HG03442 (cell line): ENCODE data around the gene METTL26.

ENCODE experiments used
- ATAC-seq: cut with Tn5 transposase; IDR thresholded peaks from one replicate; pipeline ENCODE4 v1.9.1; 2021; ENCODE audit warnings: mild to moderate bottlenecking, moderate library complexity; ENCODE audit not compliant: unreplicated experiment

The METTL26 gene

DNA sequence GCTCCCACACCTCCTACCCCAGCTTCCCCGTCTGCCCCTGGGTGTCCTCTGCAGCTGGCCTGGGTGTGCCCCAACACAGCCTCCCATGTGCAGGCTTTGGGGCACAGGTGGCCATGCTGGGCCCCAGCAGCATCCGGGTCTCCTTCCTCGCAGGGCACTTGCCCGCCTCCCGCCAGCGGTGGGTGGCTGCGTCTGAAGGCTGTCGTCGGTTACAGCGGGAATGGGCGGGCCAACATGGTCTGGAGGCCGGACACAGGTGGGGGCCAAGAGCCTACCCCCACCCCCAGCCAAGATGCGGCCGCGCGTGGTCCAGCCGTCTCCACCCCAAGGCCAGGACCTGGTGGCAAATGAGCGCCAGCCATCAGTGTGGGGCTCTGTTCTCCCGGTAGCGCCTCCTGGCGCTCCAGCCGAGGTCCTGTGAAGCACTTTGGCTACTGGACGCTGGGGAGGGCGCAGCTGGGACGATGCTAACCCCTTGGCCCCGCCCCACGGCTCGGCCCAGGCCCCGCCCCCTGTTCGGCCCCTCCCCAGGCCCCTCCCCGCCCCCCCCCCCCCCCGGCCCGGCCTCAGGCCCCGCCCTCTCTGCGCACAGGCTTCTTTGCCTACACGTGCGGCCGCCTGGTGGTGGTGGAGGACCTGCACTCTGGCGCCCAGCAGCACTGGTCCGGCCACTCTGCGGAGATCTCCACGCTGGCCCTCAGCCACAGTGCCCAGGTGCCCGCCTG, 24.5 kb upstream of the METTL26 start:
- no peak for ATAC-seq

DNA sequence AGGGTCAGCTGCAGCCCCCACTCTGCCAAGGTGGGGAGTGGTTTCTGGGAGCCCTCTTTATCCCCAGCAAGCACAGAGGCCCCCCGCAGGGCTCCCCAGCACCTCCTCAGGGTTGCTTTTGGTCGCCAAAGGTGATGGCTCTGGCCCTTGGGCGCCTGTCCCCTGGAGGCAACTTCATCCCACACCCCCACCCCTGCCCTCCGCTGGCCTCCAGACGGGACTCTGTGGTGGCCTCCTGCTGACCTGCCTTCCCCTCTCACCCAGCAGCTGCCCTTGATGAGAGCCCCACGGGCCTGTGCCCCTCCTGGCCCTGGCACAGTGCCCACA, 24.0 kb upstream of the METTL26 start:
- ATAC-seq, result no peak

DNA sequence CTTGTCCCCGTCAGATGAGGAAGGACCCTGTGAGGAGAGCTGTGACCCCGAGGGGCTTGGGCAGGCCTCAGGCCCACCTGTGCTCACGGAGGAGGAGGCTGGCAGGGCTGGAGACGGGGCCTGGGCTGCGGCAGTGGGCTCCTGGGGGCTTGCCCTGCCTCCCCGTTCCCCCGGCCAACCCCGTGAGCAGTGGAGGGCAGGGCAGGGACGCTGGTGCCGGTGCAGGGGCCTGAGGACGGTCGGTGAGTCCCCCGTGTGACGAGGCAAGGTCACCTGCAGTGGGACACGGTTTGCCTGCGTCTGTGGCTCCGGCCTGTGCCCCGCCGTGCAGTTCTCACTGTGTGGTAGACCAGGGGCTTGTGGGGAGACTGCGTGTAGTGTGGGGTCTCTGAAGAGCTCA, 23.5 kb upstream of the METTL26 start:
- no peak for ATAC-seq

- no peak for ATAC-seq
Measured at GRCh38 chr16:658679-659571, 22.8 kb upstream of the METTL26 start.

DNA sequence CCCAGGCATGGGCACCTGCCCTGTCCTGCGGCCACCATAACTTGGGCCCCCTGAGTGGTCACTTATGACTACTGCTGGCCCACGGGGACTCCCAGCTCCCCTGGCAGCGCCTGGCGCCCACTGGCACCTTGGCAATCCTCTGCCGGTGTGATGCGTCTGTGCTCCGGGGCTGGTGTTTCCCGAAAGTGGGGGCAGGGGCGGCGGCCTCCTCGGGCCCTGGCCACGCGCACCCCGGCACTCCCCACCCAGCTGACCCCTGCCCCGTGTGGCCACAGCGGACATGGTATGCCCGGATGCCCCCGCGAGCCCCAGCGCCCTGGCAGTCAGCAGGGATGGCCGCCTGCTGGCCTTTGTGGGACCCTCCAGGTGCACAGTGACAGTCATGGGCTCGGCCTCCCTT, 21.4 kb upstream of the METTL26 start:
- ATAC-seq, result no peak

GRCh38 chr16:654034-654433, 17.9 kb upstream of the METTL26 start:
- ATAC-seq, result no peak

DNA sequence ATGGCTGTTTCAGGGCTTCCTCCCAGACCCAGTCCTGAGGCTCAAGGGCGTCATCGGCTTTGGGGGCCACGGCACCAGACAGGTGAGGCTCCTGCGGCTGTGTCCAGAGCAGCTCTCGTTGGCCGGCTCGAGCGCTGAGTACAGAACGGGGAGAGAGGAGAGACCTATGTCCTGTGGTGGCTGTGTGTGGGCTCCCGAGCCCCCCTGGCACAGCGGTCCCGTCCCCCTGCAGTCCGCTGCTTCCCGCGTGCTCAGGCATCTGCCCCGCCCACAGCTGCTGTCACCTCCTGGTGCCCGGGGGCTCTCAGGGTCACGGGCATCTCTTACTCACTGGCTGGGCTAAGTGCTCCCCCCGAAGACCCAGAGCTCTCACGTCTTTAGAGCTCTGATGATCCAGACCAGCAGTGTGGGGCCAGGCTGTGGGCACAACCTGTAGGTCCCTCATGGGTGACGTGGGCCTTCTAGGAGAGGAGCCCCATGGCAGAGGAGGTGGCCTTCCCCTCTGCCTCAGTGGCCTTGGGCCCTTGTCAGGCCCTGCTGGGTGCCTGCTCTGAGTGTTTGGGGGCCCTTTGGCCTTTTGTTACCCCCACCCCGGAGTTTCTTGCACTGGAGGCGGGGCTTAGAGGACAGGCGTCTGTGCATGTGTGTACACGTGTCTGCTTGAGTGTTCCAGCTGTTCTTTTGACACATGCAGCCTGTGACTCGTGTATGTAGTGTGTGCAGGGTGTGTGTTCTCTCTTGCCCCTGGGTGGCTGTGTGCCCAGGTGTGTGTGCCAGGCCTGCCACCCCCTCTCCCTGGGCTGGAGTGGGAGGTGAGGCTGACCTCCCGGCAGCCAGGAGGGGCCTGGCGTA, 16.6 kb upstream of the METTL26 start:
- no peak for ATAC-seq

DNA sequence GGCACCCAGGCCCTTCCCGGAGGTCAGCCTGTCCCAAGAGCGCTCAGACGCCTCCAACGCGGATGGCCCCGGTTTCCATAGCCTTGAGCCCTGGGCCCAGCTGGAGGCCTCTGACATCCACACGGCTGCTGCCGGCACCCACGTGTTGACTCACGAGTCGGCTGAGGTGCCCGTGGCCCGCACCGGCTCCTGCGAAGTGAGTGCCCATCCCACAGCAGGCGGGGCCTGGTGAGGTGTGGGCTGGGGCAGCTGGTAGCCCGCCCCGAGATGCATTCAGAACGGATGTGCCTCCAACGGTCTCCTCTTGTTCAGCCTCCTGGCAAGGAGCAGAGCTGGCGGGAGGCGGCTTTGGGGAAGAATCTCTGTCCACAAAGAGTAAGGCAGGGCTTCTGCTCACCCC, 15.7 kb upstream of the METTL26 start:
- ATAC-seq, result no peak

DNA sequence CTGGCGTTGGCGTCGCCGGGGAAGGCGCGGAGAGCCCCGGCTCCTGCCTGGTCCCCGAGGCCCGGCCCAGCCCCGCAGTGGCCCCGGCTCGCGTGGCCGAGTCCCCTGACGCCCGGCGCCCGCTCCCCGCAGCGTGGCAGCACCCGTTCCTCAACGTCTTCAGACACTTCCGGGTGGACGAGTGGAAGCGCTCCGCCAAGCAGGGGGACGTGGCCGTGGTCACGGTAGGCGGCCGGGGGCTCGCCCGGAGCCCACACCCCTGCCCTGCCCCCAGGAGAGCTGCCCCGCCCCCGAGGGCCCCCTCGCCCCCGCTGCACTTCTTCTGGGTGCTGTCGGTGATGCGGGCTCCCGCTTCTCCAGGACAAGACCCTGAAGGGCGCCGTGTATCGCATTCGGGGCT, 13.5 kb upstream of the METTL26 start:
- ATAC-seq, result peak; percentile 11

- peak; percentile 78 for ATAC-seq
Measured at GRCh38 chr16:648781-649589, 12.9 kb upstream of the METTL26 start, which contains the start of gene WDR90. Gene WDR90 (plus strand): TSS chr16:649365. CDS start chr16:649417, 52 bp downstream.

GRCh38 chr16:648071-648780, 12.1 kb upstream of the METTL26 start:
- ATAC-seq, result no peak

DNA sequence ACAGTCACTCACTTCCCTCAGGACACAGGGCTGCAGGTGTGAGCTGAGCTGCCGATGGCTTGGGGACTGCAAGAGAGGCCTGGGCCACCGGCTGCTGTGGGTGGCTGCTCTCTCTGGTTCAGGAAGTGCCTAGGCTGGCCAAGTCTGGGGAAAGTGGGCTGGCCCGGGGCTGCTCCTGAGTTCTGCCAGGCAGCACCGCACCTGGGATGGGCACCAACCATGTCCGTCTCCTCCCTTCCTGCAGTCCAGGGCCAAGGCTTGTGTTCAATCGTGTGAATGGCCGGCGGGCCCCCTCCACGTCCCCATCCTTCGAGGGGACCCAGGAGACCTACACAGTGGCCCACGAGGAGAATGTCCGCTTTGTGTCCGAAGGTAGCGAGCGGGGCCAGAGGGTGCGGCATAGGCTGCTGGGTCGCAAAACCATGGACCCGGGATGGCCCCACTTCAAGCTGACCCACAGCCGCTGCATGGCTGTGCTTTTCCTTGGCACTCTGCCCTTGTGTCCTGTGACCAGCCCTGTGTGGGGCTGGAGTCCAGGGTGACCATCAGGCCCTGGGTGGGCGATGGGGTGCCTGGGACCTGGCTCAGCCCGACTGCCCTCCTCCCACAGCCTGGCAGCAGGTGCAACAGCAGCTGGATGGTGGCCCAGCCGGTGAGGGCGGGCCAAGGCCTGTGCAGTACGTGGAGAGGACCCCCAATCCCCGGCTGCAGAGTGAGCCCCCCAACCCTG, 11.2 kb upstream of the METTL26 start:
- ATAC-seq, result no peak

GRCh38 chr16:646679-647172, 10.6 kb upstream of the METTL26 start:
- ATAC-seq, result no peak

DNA sequence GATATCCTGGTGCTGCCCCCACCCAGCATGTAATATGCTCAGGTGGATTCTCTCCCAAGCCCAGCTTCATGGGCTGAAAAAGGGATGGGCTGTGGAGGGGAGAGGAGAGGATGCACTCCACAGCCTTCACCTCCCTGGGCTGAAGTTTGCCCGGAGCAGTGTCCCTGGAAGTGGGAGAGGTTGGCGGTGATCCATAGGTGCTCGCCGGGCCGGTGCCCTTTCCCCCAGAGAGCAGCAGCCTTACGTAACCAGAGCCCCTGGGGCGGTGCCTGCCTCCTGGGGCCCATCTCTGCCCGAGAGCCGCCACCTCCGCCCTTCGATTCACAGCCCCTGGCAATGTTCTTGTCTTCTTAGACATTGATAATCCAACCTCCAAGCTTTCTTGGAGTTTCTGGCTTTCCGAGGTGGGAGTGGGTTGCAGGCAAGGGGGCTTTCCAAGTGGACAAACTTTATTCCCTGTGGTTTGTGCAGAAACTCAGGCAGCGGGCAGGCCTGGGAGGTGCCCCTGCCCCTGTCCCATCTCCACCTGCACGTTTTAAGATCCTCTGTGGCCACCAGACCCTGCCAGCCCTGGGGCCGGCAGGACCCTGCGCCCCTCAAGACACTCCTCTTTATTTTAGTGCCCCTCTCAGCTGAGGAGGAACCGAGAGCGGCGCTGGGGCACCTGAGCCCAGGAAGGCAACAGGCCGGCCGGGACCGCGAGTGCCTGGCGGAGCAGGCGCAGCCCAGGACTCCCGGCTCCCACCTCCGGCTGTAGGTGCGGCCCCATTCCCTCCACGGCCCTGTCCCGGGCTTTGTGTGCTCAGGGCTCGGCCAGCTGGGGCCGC, 10.0 kb upstream of the METTL26 start:
- ATAC-seq, result no peak

GRCh38 chr16:644556-644955, 8.5 kb upstream of the METTL26 start:
- ATAC-seq, result no peak

- ATAC-seq, result no peak
Measured at GRCh38 chr16:643050-643368, 6.9 kb upstream of the METTL26 start.

- peak; percentile 39 for ATAC-seq
Measured at GRCh38 chr16:642189-643049, 6.3 kb upstream of the METTL26 start.
